HEK293T (cell line): ENCODE measurements around the gene SWSAP1.

ENCODE experiments used
- BHLHE40 ChIP-seq: fragments of 450-650 bp; IDR thresholded peaks from 2 replicates; pipeline ENCODE4 v1.6.1; 2016; ENCODE audit warnings: mild to moderate bottlenecking, moderate library complexity, borderline replicate concordance
- ELF4 ChIP-seq: fragments of 450-650 bp; IDR thresholded peaks from 2 replicates; pipeline ENCODE4 v1.6.1; 2017; ENCODE audit warnings: antibody characterized with exemption
- FOXK2 ChIP-seq: fragments of 450-650 bp; IDR thresholded peaks from 2 replicates; pipeline ENCODE4 v1.6.1; 2016; ENCODE audit warnings: mild to moderate bottlenecking
- FOXM1 ChIP-seq: fragments of 450-650 bp; IDR thresholded peaks from 2 replicates; pipeline ENCODE4 v1.6.1; 2017; ENCODE audit warnings: mild to moderate bottlenecking, borderline replicate concordance
- HDGF ChIP-seq: fragments of 450-650 bp; IDR thresholded peaks from 2 replicates; pipeline ENCODE4 v1.6.1; 2017; ENCODE audit warnings: antibody characterized with exemption, borderline replicate concordance
- PKNOX1 ChIP-seq: fragments of 450-650 bp; IDR thresholded peaks from 2 replicates; pipeline ENCODE4 v1.6.1; 2016

DNA sequence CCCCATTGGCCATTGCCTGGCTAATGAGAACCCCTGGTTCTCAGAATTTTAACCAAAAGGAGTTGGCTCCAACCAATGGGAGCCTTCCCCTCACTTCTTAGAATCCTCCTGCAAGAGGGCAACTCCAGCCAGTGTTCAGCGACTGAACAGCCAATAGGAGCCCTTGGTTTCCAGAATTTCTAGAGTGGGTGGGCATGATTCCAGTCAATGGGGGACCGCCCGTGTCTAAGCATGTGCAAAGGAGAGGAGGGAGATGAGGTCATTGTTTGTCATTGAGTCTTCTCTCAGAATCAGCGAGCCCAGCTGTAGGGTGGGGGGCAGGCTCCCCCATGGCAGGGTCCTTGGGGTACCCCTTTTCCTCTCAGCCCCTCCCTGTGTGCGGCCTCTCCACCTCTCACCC is 9.5 kb upstream of the SWSAP1 start:
- TF ChIP-seq BHLHE40 (no peak), ELF4 (no peak), PKNOX1 (no peak), FOXK2 (no peak), HDGF (no peak), FOXM1 (no peak)
